ENCODE data around the gene GTPBP4.

Gene GTPBP4

DNA sequence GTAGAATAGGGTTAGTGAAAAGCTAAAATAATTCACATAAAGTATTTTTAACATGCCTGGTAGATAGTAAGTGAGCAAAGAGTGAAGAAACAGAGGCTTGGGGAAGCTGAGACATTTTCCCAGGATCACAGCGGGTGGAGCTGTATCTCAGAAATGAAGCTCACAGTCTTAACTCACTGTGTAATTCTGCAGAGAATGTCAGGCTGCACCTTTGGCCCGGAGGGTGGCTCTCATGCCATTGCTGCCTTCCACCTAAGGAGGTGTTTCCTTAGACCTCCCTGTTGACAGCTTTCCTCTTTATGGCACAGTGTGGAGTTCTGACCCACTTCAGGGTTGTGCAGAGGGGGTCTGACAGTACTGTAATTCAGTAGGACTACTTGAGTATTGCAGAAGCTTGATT lies 2.9 kb upstream of the GTPBP4 start (continued):
- TF ChIP-seq CSRNP3 (CRISPR knock-in tag; IDR thresholded peaks at IDR 0.05) (no peak), TCF4 (CRISPR knock-in tag; IDR thresholded peaks at IDR 0.05; ENCODE audit: borderline replicate concordance) (no peak)
- TF ChIP-seq, protein P1, sequence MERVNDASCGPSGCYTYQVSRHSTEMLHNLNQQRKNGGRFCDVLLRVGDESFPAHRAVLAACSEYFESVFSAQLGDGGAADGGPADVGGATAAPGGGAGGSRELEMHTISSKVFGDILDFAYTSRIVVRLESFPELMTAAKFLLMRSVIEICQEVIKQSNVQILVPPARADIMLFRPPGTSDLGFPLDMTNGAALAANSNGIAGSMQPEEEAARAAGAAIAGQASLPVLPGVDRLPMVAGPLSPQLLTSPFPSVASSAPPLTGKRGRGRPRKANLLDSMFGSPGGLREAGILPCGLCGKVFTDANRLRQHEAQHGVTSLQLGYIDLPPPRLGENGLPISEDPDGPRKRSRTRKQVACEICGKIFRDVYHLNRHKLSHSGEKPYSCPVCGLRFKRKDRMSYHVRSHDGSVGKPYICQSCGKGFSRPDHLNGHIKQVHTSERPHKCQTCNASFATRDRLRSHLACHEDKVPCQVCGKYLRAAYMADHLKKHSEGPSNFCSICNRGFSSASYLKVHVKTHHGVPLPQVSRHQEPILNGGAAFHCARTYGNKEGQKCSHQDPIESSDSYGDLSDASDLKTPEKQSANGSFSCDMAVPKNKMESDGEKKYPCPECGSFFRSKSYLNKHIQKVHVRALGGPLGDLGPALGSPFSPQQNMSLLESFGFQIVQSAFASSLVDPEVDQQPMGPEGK (CRISPR knock-in tag; IDR thresholded peaks at IDR 0.05; ENCODE audit: borderline replicate concordance), result no peak

- ATAC-seq, result no peak
- TF ChIP-seq ARNTL (CRISPR knock-in tag; IDR thresholded peaks at IDR 0.05; ENCODE audit: borderline replicate concordance, low read depth), result no peak
Observed at GRCh38 chr10:986137-986825, 2.0 kb upstream of the GTPBP4 start.

DNA sequence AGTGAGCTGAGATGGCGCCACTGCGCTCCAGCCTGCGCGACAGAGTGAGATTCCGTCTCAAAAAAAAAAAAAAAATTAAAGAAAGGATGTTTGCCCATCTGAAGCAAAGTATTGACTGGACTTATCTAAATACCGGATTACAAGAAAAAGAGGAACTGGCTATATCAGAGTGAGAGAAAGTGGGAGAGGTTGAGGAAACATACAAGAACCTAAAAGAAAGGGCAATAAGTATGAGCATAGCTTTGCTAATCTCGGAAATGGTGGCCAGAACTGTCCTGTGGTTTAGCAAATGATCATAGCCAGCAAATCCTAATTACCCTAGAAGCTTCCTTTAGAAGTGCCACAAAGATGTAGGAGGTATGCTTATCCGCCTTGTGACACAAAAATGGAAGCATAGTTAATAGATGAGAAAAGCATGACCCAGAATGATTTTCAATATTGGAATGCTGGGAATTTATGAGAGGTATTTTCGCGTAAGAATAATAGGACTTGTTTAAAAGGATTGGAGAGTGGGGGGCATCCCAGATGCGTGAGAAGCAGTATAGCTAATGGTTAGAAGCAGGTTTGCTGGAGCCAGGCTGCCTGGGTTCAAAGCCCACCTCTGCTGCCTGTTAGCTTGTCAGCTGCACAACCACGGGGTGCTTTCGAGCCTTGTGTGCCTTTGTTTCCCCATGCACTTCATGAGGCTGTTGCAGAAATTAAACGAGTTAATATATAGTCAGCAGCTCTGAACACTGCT lies 1.2 kb upstream of the GTPBP4 start:
- no peak for TF ChIP-seq SNAI2 (CRISPR knock-in tag; IDR thresholded peaks at IDR 0.05)
- TF ChIP-seq ISL1 (CRISPR knock-in tag; IDR thresholded peaks at IDR 0.05), result no peak; the same call in 1 of the 2 replicates
- TF ChIP-seq CSRNP3 (CRISPR knock-in tag; IDR thresholded peaks at IDR 0.05), result no peak
- TF ChIP-seq, protein P2, sequence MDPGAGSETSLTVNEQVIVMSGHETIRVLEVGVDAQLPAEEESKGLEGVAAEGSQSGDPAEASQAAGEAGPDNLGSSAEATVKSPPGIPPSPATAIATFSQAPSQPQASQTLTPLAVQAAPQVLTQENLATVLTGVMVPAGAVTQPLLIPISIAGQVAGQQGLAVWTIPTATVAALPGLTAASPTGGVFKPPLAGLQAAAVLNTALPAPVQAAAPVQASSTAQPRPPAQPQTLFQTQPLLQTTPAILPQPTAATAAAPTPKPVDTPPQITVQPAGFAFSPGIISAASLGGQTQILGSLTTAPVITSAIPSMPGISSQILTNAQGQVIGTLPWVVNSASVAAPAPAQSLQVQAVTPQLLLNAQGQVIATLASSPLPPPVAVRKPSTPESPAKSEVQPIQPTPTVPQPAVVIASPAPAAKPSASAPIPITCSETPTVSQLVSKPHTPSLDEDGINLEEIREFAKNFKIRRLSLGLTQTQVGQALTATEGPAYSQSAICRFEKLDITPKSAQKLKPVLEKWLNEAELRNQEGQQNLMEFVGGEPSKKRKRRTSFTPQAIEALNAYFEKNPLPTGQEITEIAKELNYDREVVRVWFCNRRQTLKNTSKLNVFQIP (CRISPR knock-in tag; IDR thresholded peaks at IDR 0.05; ENCODE audit: borderline replicate concordance, low read depth), result no peak
- no peak for TF ChIP-seq ARNTL (CRISPR knock-in tag; IDR thresholded peaks at IDR 0.05; ENCODE audit: borderline replicate concordance, low read depth)
- TF ChIP-seq ESRRG (CRISPR knock-in tag; IDR thresholded peaks at IDR 0.05), result no peak
- TF ChIP-seq, protein P1 (CRISPR knock-in tag; IDR thresholded peaks at IDR 0.05; ENCODE audit: borderline replicate concordance), result no peak
- TF ChIP-seq, protein P3, sequence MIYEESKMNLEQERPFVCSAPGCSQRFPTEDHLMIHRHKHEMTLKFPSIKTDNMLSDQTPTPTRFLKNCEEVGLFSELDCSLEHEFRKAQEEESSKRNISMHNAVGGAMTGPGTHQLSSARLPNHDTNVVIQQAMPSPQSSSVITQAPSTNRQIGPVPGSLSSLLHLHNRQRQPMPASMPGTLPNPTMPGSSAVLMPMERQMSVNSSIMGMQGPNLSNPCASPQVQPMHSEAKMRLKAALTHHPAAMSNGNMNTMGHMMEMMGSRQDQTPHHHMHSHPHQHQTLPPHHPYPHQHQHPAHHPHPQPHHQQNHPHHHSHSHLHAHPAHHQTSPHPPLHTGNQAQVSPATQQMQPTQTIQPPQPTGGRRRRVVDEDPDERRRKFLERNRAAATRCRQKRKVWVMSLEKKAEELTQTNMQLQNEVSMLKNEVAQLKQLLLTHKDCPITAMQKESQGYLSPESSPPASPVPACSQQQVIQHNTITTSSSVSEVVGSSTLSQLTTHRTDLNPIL (CRISPR knock-in tag; IDR thresholded peaks at IDR 0.05; ENCODE audit: low read depth), result no peak
- no peak for TF ChIP-seq ZFP30 (CRISPR knock-in tag; IDR thresholded peaks at IDR 0.05)
- TF ChIP-seq GLIS3 (CRISPR knock-in tag; IDR thresholded peaks at IDR 0.05), result no peak
- no peak for TF ChIP-seq ZFP3 (CRISPR knock-in tag; IDR thresholded peaks at IDR 0.05)
- TF ChIP-seq BACH2 (CRISPR knock-in tag; IDR thresholded peaks at IDR 0.05; ENCODE audit: borderline replicate concordance), result no peak
- no peak for TF ChIP-seq RARB (CRISPR knock-in tag; IDR thresholded peaks at IDR 0.05)
- no peak for TF ChIP-seq ZNF565 (CRISPR knock-in tag; conservative IDR thresholded peaks at IDR 0.05; ENCODE audit: low read depth)
- no peak for TF ChIP-seq TSHZ2 (CRISPR knock-in tag; IDR thresholded peaks at IDR 0.05)
- TF ChIP-seq PPARA (CRISPR knock-in tag; IDR thresholded peaks at IDR 0.05; ENCODE audit: borderline replicate concordance), result no peak
- no peak for TF ChIP-seq OSR1 (CRISPR knock-in tag; IDR thresholded peaks at IDR 0.05)
- TF ChIP-seq TOX (CRISPR knock-in tag; IDR thresholded peaks at IDR 0.05; ENCODE audit: borderline replicate concordance), result no peak
- TF ChIP-seq CSDC2 (CRISPR knock-in tag; IDR thresholded peaks at IDR 0.05), result no peak
- TF ChIP-seq ZC3H10 (CRISPR knock-in tag; IDR thresholded peaks at IDR 0.05), result no peak
- ATAC-seq, result peak; percentile 27

All from SK-N-SH treated with all-trans-retinoic acid at 6 μM for 48 hours (cell line).